VCaP (cell line): ENCODE data around the gene CFAP251.
"Not testable (repeated sequence)": the region's sequence is repeated elsewhere in the genome, so short reads cannot be mapped to it uniquely, and the experiment has no call there.

Experiments used
- H3K27ac ChIP-seq: fragments of 450-650 bp; 2 replicates; pipeline ENCODE4 v1.5.1; 2017
- TF ChIP-seq, protein P1 (sequence below): fragments of 450-650 bp; conservative IDR thresholded peaks from 2 replicates; pipeline ENCODE4 v1.5.1; 2017; ENCODE audit warnings: mild to moderate bottlenecking, moderate library complexity

The CFAP251 gene, protein sequence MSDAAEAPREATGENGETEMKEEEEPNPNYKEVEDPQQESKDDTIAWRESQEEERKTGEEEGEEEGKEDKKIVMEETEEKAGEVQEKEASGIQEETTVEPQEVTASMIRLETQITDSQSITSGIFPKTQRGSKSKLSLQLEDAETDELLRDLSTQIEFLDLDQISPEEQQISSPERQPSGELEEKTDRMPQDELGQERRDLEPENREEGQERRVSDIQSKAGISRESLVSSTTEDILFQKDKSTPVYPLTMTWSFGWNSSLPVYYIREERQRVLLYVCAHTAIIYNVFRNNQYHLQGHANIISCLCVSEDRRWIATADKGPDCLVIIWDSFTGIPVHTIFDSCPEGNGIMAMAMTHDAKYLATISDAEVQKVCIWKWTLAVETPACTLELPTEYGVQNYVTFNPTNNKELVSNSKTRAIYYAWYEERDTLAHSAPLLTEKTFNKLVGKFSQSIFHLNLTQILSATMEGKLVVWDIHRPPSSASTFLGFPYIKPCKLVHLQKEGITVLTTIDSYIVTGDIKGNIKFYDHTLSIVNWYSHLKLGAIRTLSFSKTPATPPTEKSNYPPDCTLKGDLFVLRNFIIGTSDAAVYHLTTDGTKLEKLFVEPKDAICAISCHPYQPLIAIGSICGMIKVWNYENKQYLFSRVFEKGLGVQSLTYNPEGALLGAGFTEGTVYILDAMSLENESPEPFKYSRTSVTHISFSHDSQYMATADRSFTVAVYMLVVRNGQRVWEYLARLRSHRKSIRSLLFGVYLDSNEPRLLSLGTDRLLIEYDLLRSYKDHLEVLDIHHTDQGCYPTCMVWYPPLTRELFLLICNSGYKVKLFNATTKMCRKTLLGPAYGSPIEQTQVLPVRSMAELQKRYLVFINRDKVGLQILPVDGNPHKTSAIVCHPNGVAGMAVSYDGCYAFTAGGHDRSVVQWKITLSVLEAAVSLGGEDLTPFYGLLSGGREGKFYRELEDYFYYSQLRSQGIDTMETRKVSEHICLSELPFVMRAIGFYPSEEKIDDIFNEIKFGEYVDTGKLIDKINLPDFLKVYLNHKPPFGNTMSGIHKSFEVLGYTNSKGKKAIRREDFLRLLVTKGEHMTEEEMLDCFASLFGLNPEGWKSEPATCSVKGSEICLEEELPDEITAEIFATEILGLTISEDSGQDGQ

DNA sequence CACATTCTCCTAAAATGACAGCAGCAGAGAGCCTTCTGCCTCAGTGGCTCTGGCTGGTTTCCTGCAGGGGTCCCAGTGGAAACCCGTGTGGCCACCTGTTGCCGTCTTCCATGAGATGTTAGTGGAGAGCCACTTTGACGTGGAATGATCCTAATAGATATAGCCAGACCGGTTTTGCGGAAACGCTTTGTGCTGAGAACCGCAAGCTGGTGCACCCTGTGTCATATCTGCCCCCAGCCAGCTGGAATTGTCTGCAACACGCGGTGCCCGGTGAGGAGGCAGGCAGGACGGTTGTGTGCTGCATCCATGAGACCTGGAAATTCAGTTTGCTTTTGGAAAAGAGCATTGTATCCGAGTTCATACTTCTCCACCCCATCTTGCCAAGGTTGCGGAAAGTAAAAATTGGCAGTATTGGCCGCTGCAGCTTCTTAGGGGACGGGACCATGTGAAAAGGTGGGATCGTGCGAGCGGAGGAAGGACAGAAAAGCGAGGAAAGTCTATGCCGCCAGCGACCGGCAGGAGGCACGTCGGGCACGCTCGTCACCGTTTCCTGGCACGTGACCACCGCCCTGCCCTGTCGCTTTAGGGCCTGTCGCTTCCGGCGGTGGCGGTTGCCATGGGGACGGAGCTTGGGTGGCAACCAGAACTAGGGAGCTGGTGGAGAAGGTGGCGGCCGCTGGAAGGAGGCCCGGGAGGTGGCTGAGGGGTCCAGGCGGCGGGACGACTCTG, at the start of gene CFAP251:
TSS of gene CFAP251 (plus strand) at position 643 of the 729 bp plus-strand sequence. CDS start 2,714 bp downstream, outside the sequence.
- TF ChIP-seq, protein P1, sequence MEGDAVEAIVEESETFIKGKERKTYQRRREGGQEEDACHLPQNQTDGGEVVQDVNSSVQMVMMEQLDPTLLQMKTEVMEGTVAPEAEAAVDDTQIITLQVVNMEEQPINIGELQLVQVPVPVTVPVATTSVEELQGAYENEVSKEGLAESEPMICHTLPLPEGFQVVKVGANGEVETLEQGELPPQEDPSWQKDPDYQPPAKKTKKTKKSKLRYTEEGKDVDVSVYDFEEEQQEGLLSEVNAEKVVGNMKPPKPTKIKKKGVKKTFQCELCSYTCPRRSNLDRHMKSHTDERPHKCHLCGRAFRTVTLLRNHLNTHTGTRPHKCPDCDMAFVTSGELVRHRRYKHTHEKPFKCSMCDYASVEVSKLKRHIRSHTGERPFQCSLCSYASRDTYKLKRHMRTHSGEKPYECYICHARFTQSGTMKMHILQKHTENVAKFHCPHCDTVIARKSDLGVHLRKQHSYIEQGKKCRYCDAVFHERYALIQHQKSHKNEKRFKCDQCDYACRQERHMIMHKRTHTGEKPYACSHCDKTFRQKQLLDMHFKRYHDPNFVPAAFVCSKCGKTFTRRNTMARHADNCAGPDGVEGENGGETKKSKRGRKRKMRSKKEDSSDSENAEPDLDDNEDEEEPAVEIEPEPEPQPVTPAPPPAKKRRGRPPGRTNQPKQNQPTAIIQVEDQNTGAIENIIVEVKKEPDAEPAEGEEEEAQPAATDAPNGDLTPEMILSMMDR: peak; percentile 79
- H3K27ac ChIP-seq: peak within 1 kb of the TSS; percentile 85

DNA sequence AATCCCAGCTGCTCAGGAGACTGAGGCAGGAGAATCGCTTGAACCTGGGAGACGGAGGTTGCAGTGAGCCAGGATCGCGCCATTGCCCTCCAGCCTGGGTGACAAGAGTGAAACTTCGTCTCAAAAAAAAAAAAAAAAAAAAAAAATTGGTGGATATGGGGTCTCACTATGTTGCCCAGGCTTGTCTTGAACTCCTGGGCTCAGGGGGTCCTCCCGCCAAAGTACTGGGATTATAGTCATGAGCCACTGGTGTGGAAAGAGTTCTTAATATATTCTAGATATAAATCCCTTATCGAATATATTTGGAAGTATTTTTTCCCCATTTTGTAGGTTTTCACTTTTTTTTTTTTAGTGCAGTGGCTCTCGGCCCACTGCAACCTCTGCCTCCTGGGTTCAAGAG, 49.2 kb upstream of the CFAP251 start:
- H3K27ac ChIP-seq: not testable (repeated sequence)

GRCh38 chr12:121871467-121871866, 46.9 kb upstream of the CFAP251 start:
- H3K27ac ChIP-seq: no peak overlapping the region
- TF ChIP-seq, protein P1: no peak

DNA sequence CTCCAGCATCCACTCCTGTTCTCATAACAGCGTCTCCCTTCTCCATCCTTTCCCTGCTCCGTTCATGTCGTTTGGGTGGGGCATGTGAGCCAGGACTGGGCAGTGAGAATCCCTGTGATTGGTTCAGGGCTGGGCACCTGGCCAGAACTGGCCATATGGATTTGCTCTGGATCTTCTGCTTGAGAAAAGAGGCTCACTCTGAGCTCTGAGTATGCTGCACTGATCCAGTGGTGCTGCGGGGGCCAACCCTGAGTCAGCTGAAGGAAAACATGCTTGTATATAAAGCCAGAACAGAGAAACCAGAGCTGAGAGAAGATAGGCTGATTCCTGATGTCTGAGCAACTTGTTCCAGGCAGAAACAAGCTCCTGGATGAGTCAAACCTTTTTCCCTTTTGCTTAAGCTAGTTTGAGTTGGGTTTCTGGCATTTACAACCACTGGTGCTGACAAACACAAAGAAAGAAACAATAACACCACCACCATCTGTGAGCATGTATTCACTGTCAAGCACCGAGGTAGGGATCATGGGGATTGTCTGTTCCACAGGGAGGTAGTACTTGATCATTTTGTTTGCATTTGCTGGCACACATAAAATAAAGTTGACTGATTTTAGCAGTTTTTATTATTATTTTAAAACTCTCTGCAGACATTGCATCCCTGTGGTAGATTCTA, 45.7 kb upstream of the CFAP251 start:
- TF ChIP-seq, protein P1: no peak
- H3K27ac ChIP-seq: no peak overlapping the region

DNA sequence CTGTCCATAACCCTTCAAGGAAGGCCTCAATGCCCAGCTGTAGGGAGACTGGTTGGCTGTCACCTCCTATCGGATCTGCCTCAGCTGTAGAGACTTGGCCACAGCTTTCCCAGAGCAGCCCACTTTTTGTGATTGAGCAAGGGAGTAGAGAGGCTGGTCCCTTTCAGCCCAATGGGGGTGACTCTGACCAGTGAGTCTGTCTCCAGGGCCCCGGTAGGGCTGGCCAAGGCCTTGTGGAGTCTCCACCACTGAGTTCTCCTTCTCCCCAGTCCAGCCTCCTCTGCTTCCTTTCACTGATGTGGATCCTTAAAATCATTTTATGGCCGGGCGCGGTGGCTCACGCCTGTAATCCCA, 45.2 kb upstream of the CFAP251 start:
- no peak overlapping the region for H3K27ac ChIP-seq
- TF ChIP-seq, protein P1: no peak

DNA sequence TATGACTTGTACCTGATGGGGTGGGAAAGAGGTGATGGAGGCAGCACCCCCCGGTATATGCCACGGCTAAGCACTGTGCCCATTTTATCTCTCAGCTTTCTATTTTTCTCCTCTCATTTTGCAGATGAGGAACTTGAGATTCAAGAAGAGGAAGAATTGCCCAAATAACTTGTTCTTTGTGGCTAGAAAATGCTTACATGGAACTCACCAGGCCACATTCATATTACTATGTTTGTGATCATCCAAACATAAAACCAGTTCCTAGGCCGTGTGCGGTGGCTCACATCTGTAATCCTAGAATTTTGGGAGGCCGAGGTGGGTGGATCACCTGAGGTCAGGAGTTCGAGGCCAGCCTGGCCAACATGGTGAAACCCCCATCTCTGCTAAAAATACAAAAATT, 44.3 kb upstream of the CFAP251 start:
- TF ChIP-seq, protein P1: no peak

DNA sequence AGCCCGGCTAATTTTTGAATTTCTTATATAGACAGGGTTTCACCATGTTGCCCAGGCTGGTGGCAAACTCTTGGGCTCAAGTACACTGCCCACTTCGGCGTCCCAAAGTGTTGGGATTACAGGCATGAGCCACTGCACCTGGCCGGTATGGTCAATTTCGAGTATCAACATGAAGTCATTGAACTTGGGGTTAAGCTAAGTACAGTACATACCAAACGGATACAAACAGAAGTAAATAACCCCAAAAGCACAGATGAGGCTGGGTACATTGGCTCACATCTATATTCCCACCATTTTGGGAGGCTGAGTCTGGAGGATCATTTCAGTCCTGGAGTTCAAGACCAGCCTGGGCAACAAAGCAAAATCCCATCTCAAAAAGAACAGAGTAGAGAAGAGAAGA, 42.8 kb upstream of the CFAP251 start:
- TF ChIP-seq, protein P1: no peak
- no peak overlapping the region for H3K27ac ChIP-seq

More for the DNA sequence above, 44.3 kb upstream of the CFAP251 start:
- no peak overlapping the region for H3K27ac ChIP-seq

GRCh38 chr12:121876080-121876447, 42.3 kb upstream of the CFAP251 start:
- not testable (repeated sequence) for H3K27ac ChIP-seq
